ENCODE results near the gene PSD2. TPM values are rescaled to one million over a fixed set of nuclear protein-coding genes. Genes with fewer than 3 reads are reported as not detected.

The PSD2 gene
- total RNA-seq, 1 donor from 2014 or later, result 0.25 TPM

DNA sequence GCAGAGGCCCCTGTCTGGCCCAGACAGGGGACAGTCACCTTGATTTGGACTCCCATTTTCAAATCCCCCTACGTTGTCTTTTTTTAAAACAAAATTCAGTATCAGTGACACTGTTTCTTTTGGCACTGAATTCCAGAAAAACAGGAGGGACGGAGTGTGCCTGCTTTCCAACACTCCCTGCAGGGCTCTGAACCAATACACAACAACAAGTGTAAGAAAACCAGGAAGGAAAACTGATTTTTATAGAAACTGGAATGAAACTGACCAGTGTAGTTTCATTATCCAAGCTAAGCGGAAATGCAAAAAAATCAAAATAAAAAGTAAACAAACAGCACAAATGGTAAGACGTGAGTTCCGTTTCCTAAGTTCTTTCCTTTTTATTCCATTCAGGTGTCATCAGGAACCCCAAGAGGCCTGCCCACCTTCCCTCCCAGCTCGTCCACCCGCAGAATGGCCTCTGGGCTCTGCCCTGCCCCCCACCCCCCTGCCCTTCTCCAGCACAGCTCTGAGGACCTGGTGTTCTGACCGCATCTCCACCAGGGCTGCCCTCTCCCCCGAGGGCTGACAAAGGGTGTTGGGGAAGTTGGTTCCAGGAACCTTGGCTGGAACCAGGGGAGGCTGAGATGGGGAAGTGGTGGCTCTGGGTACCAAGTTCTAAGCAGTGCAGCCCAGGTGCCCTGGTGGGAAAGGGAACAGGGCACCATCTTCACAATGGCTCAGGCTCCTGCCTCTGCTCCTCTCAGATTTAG lies 73.6 kb downstream of the PSD2 start:
- FAIRE-seq, result no peak
- no peak overlapping the region for H3K27ac Mint-ChIP-seq (ENCODE audit: unreplicated experiment)

DNA sequence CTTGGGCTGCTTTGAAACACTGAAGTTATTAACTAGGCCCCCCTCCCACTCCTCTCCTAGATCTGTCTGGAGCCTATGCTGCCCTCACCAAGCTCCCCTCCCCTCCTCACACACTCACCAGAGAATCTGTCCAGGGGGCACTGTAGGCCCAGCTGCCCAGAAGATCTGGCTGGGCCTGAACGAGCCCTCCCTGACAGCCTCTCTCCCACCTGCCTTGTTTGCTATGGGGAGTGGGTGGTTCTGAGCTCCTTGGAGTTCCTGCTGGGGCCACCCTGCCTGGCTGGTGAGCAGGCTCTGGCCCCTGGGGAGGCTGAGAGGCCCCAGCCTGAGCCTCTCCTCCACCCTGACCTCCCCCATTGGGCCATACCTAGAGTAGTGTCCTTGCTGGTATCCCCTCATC lies 75.1 kb downstream of the PSD2 start:
- Mint-ChIP-seq H3K9me3 (ENCODE audit: unreplicated experiment) (no peaks in the 10 kb centered on the region), H3K4me1 (ENCODE audit: low read depth, unreplicated experiment) (no peaks in the 10 kb centered on the region), H3K4me3 (ENCODE audit: unreplicated experiment) (no peak overlapping the region), H3K27me3 (ENCODE audit: low read depth, unreplicated experiment) (peaks cover 79% of the 10 kb centered on the region), H3K36me3 (ENCODE audit: low read depth, unreplicated experiment) (peaks cover 2% of the 10 kb centered on the region), H3K27ac (ENCODE audit: unreplicated experiment) (no peak overlapping the region)
- Histone ChIP-seq H3K4me1 (ENCODE audit: insufficient read depth, low read length) (no peaks in the 10 kb centered on the region), H3K4me2 (ENCODE audit: low read length) (no peak overlapping the region), H3K27me3 (ENCODE audit: insufficient read depth, low read length) (peaks cover 10% of the 10 kb centered on the region), H3K4me3 (ENCODE audit: insufficient read depth, low read depth, low read length) (no peak overlapping the region), H3K36me3 (ENCODE audit: insufficient read depth, low read length) (no peaks in the 10 kb centered on the region), H3K9me3 (ENCODE audit: insufficient read depth, low read depth, low read length) (no peaks in the 10 kb centered on the region), H2AFZ (ENCODE audit: low read depth, low read length) (no peak overlapping the region), H4K20me1 (ENCODE audit: insufficient read depth, low read length) (no peaks in the 10 kb centered on the region), H3K79me2 (ENCODE audit: insufficient read depth, low read length) (no peaks in the 10 kb centered on the region), H3K9ac (ENCODE audit: low read length) (no peak overlapping the region), H3K27ac (ENCODE audit: low read depth, low read length) (no peak overlapping the region)
- TF ChIP-seq, protein P1, sequence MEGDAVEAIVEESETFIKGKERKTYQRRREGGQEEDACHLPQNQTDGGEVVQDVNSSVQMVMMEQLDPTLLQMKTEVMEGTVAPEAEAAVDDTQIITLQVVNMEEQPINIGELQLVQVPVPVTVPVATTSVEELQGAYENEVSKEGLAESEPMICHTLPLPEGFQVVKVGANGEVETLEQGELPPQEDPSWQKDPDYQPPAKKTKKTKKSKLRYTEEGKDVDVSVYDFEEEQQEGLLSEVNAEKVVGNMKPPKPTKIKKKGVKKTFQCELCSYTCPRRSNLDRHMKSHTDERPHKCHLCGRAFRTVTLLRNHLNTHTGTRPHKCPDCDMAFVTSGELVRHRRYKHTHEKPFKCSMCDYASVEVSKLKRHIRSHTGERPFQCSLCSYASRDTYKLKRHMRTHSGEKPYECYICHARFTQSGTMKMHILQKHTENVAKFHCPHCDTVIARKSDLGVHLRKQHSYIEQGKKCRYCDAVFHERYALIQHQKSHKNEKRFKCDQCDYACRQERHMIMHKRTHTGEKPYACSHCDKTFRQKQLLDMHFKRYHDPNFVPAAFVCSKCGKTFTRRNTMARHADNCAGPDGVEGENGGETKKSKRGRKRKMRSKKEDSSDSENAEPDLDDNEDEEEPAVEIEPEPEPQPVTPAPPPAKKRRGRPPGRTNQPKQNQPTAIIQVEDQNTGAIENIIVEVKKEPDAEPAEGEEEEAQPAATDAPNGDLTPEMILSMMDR (IDR thresholded peaks at IDR 0.05; ENCODE audit: insufficient read depth, low read depth, low read length), result no peak
- no peak for TF ChIP-seq EZH2 (IDR thresholded peaks at IDR 0.05; ENCODE audit: insufficient read depth, low read length)
- no peak for FAIRE-seq
- no peak for DNase-seq (ENCODE audit: low read depth)

More for the DNA sequence above, 73.6 kb downstream of the PSD2 start:
- no peaks in the 10 kb centered on the region for H3K36me3 ChIP-seq (ENCODE audit: insufficient read depth, low read length)
- no peak overlapping the region for H3K4me3 Mint-ChIP-seq (ENCODE audit: unreplicated experiment)
- no peak overlapping the region for H3K4me2 ChIP-seq (ENCODE audit: low read length)
- DNase-seq (ENCODE audit: low read depth), result no peak
- H3K27me3 Mint-ChIP-seq (ENCODE audit: low read depth, unreplicated experiment), result peaks cover 88% of the 10 kb centered on the region
- H4K20me1 ChIP-seq (ENCODE audit: insufficient read depth, low read length), result no peaks in the 10 kb centered on the region
- no peaks in the 10 kb centered on the region for H3K79me2 ChIP-seq (ENCODE audit: insufficient read depth, low read length)
- H3K4me1 ChIP-seq (ENCODE audit: insufficient read depth, low read length), result no peaks in the 10 kb centered on the region
- no peak overlapping the region for H3K4me3 ChIP-seq (ENCODE audit: insufficient read depth, low read depth, low read length)
- H3K9ac ChIP-seq (ENCODE audit: low read length), result no peak overlapping the region
- peaks cover 2% of the 10 kb centered on the region for H3K36me3 Mint-ChIP-seq (ENCODE audit: low read depth, unreplicated experiment)
- H3K9me3 ChIP-seq (ENCODE audit: insufficient read depth, low read depth, low read length), result no peaks in the 10 kb centered on the region
- peaks cover 13% of the 10 kb centered on the region for H3K27me3 ChIP-seq (ENCODE audit: insufficient read depth, low read length)
- H3K9me3 Mint-ChIP-seq (ENCODE audit: unreplicated experiment), result no peaks in the 10 kb centered on the region
- no peak overlapping the region for H2AFZ ChIP-seq (ENCODE audit: low read depth, low read length)
- H3K27ac ChIP-seq (ENCODE audit: low read depth, low read length), result no peak overlapping the region
- no peak for TF ChIP-seq EZH2 (IDR thresholded peaks at IDR 0.05; ENCODE audit: insufficient read depth, low read length)
- TF ChIP-seq, protein P1 (IDR thresholded peaks at IDR 0.05; ENCODE audit: insufficient read depth, low read depth, low read length), result no peak
- no peaks in the 10 kb centered on the region for H3K4me1 Mint-ChIP-seq (ENCODE audit: low read depth, unreplicated experiment)

DNA sequence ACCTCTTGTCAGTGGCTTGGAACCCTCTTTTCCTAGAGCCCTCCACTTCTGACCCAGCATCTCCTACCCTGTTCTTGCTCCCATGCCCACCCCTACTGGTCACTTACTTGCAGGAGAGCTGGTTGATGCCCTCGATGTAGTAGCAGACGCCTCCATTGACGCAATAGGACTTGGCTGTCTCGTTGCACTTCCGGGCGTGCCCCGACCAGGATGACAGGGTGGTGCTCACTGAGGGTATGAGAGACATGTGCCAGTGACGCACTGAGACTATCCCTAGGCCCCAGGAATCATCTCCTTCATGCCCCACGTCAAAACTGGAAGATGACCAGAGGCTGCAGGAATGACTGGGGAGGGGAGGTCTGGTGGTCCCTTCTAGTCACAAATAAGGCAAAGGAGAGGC lies 76.0 kb downstream of the PSD2 start:
- Mint-ChIP-seq H3K27me3 (ENCODE audit: low read depth, unreplicated experiment) (peaks cover 70% of the 10 kb centered on the region), H3K36me3 (ENCODE audit: low read depth, unreplicated experiment) (no peaks in the 10 kb centered on the region), H3K27ac (ENCODE audit: unreplicated experiment) (no peak overlapping the region), H3K4me3 (ENCODE audit: unreplicated experiment) (no peak overlapping the region), H3K9me3 (ENCODE audit: unreplicated experiment) (no peaks in the 10 kb centered on the region), H3K4me1 (ENCODE audit: low read depth, unreplicated experiment) (no peaks in the 10 kb centered on the region)
- H3K4me3 ChIP-seq (ENCODE audit: insufficient read depth, low read depth, low read length), result no peak overlapping the region
- no peaks in the 10 kb centered on the region for H3K9me3 ChIP-seq (ENCODE audit: insufficient read depth, low read depth, low read length)
- no peaks in the 10 kb centered on the region for H3K79me2 ChIP-seq (ENCODE audit: insufficient read depth, low read length)
- DNase-seq (ENCODE audit: low read depth), result no peak
- H4K20me1 ChIP-seq (ENCODE audit: insufficient read depth, low read length), result no peaks in the 10 kb centered on the region
- no peak overlapping the region for H3K27ac ChIP-seq (ENCODE audit: low read depth, low read length)
- H2AFZ ChIP-seq (ENCODE audit: low read depth, low read length), result no peak overlapping the region
- H3K36me3 ChIP-seq (ENCODE audit: insufficient read depth, low read length), result no peaks in the 10 kb centered on the region
- TF ChIP-seq, protein P1 (IDR thresholded peaks at IDR 0.05; ENCODE audit: insufficient read depth, low read depth, low read length), result no peak
- TF ChIP-seq EZH2 (IDR thresholded peaks at IDR 0.05; ENCODE audit: insufficient read depth, low read length), result no peak
- no peak overlapping the region for H3K9ac ChIP-seq (ENCODE audit: low read length)
- peaks cover 8% of the 10 kb centered on the region for H3K27me3 ChIP-seq (ENCODE audit: insufficient read depth, low read length)
- H3K4me1 ChIP-seq (ENCODE audit: insufficient read depth, low read length), result no peaks in the 10 kb centered on the region
- no peak for FAIRE-seq
- H3K4me2 ChIP-seq (ENCODE audit: low read length), result no peak overlapping the region

All from astrocyte (in vitro differentiated cells and primary cell).